HEK293 (cell line): ENCODE measurements around the gene SPRY1.

Source experiments
- KLF8 ChIP-seq: fragments of 450-650 bp; formaldehyde crosslinking; IDR thresholded peaks from 2 replicates; pipeline ENCODE4 v1.5.1; 2016; ENCODE audit warnings: missing biosample characterization, missing genetic modification characterization
- MZF1 ChIP-seq: fragments of 450-650 bp; formaldehyde crosslinking; IDR thresholded peaks from 2 replicates; pipeline ENCODE4 v1.5.1; 2017; ENCODE audit warnings: missing biosample characterization, missing genetic modification characterization, borderline replicate concordance
- PATZ1 ChIP-seq: fragments of 450-650 bp; formaldehyde crosslinking; IDR thresholded peaks from 2 replicates; pipeline ENCODE4 v1.5.1; 2016; ENCODE audit warnings: missing biosample characterization, missing genetic modification characterization
- SP2 ChIP-seq: fragments of 450-650 bp; formaldehyde crosslinking; IDR thresholded peaks from 2 replicates; pipeline ENCODE4 v1.5.1; 2016; ENCODE audit warnings: missing biosample characterization, missing genetic modification characterization
- ZBTB1 ChIP-seq: fragments of 450-650 bp; formaldehyde crosslinking; IDR thresholded peaks from 2 replicates; pipeline ENCODE4 v1.5.1; 2016; ENCODE audit warnings: missing biosample characterization, missing genetic modification characterization
- ZNF398 ChIP-seq: fragments of 450-650 bp; formaldehyde crosslinking; IDR thresholded peaks from 2 replicates; pipeline ENCODE4 v1.5.1; 2017; ENCODE audit warnings: missing biosample characterization, missing genetic modification characterization
- ZNF501 ChIP-seq: fragments of 450-650 bp; formaldehyde crosslinking; IDR thresholded peaks from 2 replicates; pipeline ENCODE4 v1.5.1; 2016; ENCODE audit warnings: missing biosample characterization, missing genetic modification characterization
- TF ChIP-seq, protein P1 (sequence below): fragments of 450-650 bp; formaldehyde crosslinking; IDR thresholded peaks from 2 replicates; pipeline ENCODE4 v1.5.1; 2016; ENCODE audit warnings: missing biosample characterization, missing genetic modification characterization
- TF ChIP-seq, protein P2 (sequence below): fragments of 450-650 bp; formaldehyde crosslinking; IDR thresholded peaks from 2 replicates; pipeline ENCODE4 v1.5.1; 2016; ENCODE audit warnings: missing biosample characterization, missing genetic modification characterization

DNA sequence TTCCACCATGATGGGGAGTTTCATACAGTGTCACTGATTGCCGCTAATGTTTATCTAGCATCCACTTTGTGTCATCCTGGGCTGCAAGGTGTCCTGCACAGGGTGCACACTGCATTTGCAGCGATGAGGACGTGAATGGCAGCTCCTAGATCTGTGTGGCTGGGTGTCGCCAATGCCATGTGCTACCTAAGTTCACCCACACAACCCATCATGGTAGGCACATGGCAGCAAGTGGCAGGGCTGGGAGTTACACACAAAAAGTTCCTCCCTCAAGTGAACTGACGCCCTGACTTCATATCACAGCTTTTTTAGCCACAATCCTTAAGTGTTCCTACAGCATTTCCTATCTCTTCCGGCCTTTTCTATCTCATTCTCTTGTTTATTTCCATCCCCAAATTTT is 45.9 kb upstream of the SPRY1 start:
- TF ChIP-seq, protein P1, sequence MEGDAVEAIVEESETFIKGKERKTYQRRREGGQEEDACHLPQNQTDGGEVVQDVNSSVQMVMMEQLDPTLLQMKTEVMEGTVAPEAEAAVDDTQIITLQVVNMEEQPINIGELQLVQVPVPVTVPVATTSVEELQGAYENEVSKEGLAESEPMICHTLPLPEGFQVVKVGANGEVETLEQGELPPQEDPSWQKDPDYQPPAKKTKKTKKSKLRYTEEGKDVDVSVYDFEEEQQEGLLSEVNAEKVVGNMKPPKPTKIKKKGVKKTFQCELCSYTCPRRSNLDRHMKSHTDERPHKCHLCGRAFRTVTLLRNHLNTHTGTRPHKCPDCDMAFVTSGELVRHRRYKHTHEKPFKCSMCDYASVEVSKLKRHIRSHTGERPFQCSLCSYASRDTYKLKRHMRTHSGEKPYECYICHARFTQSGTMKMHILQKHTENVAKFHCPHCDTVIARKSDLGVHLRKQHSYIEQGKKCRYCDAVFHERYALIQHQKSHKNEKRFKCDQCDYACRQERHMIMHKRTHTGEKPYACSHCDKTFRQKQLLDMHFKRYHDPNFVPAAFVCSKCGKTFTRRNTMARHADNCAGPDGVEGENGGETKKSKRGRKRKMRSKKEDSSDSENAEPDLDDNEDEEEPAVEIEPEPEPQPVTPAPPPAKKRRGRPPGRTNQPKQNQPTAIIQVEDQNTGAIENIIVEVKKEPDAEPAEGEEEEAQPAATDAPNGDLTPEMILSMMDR (tag by site-specific recombination): no peak
- TF ChIP-seq ZNF501 (tag by site-specific recombination): no peak
- TF ChIP-seq SP2: no peak
- TF ChIP-seq, protein P2, sequence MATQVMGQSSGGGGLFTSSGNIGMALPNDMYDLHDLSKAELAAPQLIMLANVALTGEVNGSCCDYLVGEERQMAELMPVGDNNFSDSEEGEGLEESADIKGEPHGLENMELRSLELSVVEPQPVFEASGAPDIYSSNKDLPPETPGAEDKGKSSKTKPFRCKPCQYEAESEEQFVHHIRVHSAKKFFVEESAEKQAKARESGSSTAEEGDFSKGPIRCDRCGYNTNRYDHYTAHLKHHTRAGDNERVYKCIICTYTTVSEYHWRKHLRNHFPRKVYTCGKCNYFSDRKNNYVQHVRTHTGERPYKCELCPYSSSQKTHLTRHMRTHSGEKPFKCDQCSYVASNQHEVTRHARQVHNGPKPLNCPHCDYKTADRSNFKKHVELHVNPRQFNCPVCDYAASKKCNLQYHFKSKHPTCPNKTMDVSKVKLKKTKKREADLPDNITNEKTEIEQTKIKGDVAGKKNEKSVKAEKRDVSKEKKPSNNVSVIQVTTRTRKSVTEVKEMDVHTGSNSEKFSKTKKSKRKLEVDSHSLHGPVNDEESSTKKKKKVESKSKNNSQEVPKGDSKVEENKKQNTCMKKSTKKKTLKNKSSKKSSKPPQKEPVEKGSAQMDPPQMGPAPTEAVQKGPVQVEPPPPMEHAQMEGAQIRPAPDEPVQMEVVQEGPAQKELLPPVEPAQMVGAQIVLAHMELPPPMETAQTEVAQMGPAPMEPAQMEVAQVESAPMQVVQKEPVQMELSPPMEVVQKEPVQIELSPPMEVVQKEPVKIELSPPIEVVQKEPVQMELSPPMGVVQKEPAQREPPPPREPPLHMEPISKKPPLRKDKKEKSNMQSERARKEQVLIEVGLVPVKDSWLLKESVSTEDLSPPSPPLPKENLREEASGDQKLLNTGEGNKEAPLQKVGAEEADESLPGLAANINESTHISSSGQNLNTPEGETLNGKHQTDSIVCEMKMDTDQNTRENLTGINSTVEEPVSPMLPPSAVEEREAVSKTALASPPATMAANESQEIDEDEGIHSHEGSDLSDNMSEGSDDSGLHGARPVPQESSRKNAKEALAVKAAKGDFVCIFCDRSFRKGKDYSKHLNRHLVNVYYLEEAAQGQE (tag by site-specific recombination): no peak
- TF ChIP-seq MZF1: no peak
- TF ChIP-seq ZNF398 (tag by site-specific recombination): no peak
- no peak for TF ChIP-seq KLF8 (tag by site-specific recombination)
- no peak for TF ChIP-seq PATZ1 (tag by site-specific recombination)
- no peak for TF ChIP-seq ZBTB1 (tag by site-specific recombination)
